NCI-H2171 (cell line): ENCODE data around the gene CLSTN2.

Experiments
- DNase-seq: peaks from one replicate; lab custom pipeline; 2025; lab: John Stamatoyannopoulos, UW

The CLSTN2 gene

GRCh38 chr3:140595295-140595694 lies 660.3 kb downstream of the CLSTN2 start:
- DNase-seq, result no peak

GRCh38 chr3:140597364-140597763 lies 662.4 kb downstream of the CLSTN2 start:
- DNase-seq, result no peak

DNA sequence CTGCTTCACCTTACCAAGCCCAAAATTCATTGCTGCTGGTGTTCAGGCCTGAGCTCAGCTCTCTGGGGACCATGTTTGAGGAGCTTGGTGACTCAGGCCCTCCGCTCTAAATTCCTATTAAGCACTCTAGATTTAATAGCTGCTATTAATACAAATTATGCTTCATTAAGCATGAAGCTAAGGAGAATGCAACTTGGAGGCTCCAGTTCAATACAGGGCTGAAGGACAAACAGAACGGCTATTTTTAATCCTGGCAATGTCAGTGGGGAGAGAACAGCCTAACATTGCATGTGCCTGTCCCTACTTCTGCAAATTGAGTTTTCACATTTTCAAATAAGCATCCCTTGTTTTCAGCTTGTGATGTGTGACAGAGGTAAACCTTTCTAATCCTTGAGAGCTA lies 662.8 kb downstream of the CLSTN2 start:
- no peak for DNase-seq

- DNase-seq, result no peak
Observed at GRCh38 chr3:140599009-140599408, 664.0 kb downstream of the CLSTN2 start.

DNA sequence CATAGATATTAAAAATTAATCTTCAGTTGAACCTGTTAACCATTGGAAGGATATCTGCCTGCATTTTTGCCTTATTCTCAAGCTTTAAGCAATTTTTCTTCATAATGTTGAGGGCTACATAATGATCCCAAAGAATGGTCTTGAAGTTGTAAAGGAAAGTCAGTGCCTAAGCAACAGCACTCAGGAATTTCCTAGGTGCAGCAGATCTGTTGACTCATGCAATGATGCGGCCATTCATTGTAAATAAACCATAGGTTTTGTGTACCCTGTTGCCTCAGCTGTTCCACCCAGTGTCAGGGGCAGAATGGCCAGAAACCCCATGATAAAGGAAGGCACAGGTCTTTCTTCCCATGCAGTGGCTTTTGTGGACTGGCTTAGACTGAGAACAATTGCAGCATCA lies 664.5 kb downstream of the CLSTN2 start:
- DNase-seq, result no peak

DNA sequence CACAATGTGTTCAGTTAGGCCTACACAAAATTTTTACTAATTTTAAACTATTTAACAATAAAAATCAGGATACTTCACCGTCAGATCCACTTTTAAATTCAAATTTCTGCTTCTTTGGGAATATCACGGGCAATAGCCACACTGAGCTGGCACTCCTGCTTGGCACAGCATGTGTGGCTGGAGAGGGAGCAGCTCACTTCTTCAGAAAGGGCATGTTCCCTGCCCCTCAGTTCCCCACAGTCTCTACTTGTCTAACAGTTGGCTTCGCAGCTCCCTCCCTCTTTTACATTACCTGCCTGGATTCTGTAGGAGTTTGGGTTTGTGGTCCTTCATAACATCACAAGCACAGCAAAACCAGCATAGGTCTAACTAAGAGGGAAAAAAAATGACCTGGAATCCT lies 666.9 kb downstream of the CLSTN2 start:
- no peak for DNase-seq

DNA sequence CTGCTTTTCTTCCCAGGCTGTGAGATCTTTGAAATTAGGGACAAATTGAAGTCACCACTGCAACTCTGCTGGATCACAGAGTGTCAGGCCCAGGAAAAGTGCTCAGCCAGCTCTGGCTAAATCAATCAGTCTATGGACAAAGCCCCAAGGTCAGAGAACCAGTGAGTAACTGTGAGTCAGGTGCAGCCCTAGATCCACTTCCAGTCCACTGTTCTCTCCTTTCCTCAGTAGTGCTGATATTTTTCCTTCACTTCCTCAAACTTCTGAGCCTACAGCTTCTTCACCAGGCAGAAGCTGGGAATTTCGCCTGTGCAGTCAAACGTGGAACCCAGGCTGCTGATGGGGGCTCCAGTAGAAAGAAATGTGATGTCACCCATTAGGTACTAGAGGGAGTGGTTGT lies 667.8 kb downstream of the CLSTN2 start:
- DNase-seq, result no peak

- no peak for DNase-seq
Observed at GRCh38 chr3:140603766-140604165, 668.8 kb downstream of the CLSTN2 start.

- DNase-seq, result no peak
Observed at GRCh38 chr3:140610544-140610943, 675.6 kb downstream of the CLSTN2 start.

- DNase-seq, result no peak
Observed at GRCh38 chr3:140614001-140614400, 679.0 kb downstream of the CLSTN2 start.

DNA sequence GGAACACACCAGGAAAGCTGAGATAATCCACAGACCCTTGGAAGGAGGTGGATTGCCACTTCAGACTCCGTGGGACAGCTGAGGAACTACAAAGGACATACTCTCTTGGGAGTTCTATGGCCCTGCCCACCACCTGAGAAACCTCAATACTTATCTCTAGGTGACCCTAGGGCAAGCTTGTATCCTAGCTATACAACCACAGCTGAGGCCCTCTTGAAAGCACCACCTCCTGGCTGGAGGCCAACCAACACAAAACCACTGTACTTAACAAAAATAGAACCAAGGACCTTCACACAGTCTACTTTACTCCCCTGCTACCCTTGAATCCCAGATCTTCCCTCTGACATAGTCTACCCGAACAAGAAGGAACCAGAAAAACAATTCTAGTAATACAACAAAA lies 682.1 kb downstream of the CLSTN2 start:
- DNase-seq, result no peak

GRCh38 chr3:140626856-140627255 lies 691.9 kb downstream of the CLSTN2 start:
- DNase-seq, result no peak
